Diencephalon (tissue), 1 donor: ENCODE measurements around the gene OPRL1. TPM values are rescaled to one million over a fixed set of nuclear protein-coding genes. Genes with fewer than 3 reads are reported as not detected.

Experiments
- small RNA-seq: library from RNA; depleted of rRNA; stranded (forward); fragments of <200 nt; gene quantifications from one replicate; pipeline ENCODE3, GENCODE V24; 2014
- total RNA-seq: library from RNA; depleted of rRNA; stranded (reverse); fragments of >200 nt; gene quantifications from one replicate; pipeline ENCODE4 v1.2.3, GENCODE V29; 2014

The OPRL1 gene
- 33.4 TPM for total RNA-seq

DNA sequence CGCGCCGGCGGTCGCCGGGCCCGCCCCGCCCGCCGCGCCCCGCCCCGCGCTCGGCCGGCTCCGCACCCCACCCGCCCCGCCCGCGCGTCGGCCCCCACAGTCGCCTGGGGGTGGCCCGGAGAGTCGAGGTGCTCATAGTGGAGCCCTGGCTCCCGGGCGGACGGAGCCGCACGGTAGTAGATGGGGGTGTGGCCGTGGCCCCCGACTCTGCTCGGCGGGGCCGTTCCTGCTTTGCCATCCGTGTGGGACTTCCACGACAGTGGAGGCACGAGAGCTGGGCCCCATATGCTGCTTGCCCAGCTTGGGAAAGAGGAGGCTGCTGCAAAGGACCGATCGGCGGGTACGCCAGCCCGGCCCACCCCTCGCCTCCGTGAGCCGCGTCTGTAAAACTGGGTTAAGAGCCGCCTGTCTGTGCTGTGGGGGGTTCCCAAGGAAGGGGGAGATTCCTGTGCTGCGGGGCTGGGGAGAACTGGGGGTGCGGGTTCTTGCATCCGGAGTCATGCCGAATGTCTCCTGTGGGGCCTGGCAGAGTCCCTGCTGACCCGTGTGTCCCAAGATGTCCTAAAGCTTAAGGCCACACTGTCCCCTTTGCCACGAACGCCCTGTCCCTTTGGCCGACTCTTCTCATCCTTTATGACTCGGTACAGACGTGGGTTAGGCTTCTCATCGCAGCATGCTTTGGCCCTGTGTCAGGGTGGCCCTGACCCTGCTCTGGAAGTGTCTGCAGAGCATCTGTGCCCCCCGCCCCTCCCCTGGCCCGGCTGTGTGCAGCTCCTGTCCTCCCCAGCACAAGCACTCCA is at the start of gene OPRL1:
TSS of gene OPRL1 (plus strand) at position 70 of the 800 bp plus-strand sequence. CDS start 12,639 bp downstream, outside the sequence.

DNA sequence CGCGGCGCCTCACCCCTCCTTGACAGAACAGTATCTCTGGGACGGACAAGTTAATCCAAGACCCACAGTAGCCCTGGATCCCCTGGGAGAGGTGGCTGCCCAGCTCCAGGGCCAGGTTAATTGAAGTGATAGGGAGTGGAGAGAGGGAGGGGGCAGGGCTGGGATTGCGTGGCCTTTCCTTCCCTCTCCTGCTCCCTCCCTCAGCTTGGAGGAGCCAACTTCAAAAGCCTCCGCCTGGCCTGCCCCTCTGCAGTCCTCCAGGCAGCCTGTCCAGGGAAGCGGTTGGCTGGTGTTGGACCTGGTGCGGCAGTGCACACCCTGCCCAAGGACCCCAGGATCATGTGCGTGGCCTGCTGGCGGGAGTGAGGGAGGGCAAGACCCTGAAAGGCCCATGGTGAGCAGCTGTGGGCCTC is 43.9 kb upstream of the OPRL1 start, which contains the start of gene C20orf204:
TSS of gene C20orf204 (plus strand) at position 250 of the 413 bp plus-strand sequence. CDS start at position 392, 142 bp downstream.

DNA sequence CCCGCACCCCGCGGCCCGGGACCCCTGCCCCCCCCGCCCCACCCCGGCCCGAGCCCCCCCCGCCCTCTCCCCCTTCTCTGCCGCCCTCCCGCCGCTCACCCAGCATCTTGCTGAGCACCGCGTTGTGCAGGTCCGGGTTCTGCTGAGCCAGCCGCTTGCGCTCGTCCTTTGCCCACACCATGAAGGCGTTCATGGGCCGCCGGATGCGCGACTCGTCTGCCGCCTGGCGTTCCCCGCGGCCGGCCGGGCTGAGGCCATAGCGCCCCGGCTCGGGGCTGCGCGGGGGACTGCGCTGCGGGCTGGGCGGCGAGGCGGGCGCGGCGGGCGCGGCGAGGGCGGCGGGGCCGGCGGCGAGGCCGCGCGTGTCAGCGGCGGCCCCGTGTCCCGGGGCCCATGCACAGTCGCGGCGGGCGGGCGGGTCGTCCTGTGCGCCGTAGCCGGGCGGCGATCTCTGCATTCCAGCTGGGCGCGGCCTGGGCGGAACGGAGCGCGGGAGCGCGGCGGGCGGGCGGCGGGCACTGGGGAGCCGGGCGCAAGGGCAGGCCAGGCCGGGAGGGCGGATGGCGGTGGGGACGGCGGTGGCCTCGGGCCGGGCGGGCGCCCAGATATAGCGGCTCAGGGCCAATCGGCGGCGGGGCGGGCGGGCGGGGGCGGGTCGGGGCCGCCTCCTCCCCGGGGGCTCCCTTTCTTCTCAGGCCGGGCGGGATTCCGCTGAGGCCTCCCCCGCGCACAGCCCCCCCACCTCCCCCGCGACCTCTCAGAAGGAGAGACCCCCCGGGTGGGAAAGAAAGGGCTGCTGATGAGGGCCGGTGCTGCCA is 30.6 kb upstream of the OPRL1 start, which contains the start of gene SOX18:
TSS of gene SOX18 (minus strand) at position 580 of the 818 bp plus-strand sequence. CDS start at position 457, 123 bp downstream.

DNA sequence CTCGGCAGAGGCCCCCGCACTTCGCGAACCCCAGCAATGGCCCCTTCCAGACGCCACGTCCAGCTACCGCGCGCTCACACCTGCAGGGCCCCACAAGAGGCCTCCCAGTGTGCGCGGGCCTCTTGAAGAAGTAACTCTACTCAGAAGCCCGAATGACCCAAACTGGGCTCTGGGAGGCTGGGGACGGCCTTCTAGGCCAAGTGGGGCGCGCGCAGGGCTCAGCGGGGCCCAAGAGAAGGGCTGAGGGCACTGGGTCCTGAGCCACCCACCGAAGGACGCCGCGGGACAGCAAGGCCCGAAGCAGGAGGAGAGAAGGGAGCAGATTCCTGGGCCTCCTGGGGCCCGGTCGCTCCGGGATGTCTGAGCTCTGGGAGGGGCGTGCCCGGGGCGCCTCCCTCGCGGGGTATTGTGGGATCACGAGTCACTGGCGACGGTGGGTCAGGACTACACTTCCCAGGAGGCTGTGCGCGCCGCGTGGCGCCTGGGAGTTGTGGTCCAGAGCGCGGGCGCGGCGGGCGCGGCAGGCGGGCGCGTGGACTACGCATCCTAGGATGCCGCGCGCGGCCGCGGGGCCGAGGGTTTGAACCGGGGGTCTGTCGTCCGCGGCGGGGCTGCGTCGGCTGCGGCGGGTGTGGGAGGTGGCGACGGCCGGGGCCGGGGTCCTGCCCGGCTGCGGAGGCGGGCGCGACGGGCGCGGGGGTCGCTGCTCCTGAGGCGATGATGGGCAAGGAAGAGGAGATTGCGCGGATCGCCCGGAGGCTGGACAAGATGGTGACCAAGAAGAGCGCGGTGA is 17.1 kb upstream of the OPRL1 start, which contains the start of gene TCEA2:
TSS of gene TCEA2 (plus strand) at position 603 of the 793 bp plus-strand sequence. CDS start at position 718, 115 bp downstream.

DNA sequence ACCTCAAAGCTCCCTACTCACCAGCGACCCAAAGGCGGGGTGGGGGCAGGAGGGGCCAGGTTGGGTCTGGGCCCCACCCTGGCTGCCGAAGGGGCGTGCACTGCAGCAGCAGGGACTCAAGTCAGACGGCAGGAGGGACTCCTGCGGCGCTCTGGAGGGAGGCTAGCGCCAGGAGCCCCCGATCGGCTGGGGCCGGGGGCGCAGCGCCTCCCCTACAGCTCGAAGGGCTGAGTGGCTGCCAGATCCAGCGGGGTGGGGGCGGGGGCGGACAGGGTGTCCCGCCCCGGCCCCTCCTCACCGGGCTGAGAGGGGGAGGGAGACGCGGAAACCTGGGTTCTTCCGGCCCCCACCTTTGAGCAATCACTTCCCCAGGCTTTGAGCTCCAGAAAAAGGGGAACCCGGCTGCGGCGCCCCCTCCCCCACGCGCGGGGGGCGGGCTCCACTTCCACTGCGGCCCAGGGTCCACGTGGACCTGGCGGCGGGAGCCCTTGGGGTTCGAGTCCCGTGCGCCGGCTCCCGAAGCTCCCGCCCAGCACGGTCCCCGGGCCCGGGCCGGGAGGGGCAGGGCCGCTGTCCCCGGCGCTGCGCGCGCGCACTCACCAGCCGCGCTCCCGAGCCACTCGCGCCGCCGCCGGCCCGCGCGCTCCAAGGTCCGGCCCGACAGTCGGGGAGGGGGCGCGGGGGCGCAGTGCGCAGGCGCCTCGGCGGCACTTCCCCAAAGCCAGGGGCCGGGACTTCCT is 439 bp upstream of the OPRL1 start, which contains the start of gene RGS19:
TSS of gene RGS19 (minus strand) at position 246 of the 740 bp plus-strand sequence. CDS start 2,632 bp downstream, outside the sequence.

DNA sequence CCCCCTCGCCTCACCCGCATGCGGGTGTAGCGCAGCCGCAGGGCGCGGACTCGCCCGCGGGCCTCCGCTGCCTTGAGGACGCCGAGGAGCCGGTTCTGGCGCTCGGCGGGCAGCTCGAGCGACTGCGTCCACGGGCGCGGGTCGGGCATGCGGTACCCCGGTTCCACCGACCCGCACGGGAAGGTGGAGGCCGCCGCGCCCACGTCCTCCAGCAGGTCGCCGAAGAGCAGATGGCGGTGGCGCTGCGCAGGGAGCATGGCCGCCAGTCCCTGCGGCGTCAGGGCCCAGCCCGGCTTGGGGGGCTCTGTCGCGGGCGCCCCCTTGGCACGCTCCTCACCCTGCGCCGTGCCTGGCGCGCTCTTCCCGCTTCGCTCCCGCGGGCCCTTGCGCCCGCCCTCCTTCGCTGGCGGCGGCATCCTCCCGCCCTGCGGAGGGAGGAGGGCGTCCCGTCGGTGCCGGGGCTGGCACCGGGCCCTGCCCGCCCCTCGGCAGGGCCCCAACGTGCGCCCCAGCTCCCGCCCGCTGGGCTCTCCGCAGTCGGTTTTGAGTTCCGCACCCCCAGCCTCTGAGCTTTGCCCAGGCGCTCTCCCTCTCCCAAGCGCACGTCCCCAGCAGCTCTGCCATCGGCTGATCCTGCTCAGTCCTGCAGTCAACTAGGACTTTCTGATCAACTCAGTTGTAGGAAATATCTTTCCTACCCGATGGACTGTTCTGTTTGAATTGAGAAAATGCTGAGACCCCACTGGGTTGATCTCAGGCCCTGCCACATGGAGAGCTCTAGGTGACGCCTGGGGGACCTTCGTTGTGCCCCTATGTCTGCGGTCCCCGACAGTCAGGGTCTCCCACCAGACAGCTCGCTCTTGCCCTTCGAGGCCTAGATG is 4.2 kb downstream of the OPRL1 start, which contains the start of gene LKAAEAR1:
TSS of gene LKAAEAR1 (minus strand) at position 595 of the 881 bp plus-strand sequence. CDS start at position 416, 179 bp downstream.

DNA sequence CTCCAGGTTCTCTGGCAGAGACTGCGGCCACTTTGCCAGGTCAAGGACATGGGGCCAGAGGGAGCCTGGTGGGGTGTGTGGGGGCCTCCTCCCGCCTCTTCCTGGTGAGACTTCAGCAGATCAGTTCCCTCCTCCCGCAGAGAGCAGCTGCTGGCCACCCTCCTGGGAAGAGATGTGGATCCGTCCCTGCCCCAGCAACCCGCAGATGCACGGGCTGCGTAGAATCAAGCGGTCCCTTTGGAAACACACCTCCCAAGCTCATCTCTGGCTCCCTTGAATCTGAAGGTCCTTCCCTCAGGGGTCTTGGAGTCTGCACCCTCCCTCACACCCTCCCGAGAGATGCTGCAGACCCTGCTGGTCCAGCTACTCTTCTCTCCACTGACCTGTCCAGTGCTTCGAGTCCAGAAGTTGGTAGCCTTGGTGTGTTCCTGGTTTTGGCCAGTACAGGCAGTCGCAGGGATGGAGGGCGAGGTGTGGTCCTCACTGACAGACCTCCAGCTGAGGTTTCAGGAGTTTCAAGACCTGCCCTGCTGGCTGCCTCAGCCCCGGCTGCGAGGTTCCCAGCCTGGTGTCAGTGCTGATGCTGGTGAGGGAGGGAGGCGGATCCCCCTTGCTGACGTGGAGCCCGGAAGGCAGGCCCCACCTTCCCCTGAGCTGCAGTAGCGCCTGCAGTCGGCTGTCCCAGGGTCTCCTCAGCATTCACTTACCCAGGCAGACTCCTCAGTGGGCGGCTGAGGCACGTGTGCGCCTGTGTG is 27.3 kb downstream of the OPRL1 start, which contains the start of gene NPBWR2:
TSS of gene NPBWR2 (minus strand) at position 585 of the 755 bp plus-strand sequence. CDS start 734 bp downstream, outside the sequence.

Small RNA genes within 50 kb of the gene (small RNA-seq; reads per million reads assigned to genes)
- not detected for gene AL355803.1
- not detected for gene MIR6813

Other genes with a start within 250 kb of the OPRL1 start
- 20.3 TPM for gene ZBTB46, start 248.8 kb upstream of the OPRL1 start, total RNA-seq
- not detected for gene ABHD16B, start 218.6 kb upstream of the OPRL1 start, total RNA-seq
- 30.0 TPM for gene TPD52L2, start 214.8 kb upstream of the OPRL1 start, total RNA-seq
- gene DNAJC5, start 185.0 kb upstream of the OPRL1 start, total RNA-seq, result 122 TPM
- gene UCKL1, start 123.7 kb upstream of the OPRL1 start, total RNA-seq, result 17.8 TPM
- gene ZNF512B, start 110.2 kb upstream of the OPRL1 start, total RNA-seq, result 18.0 TPM
- 10.4 TPM for gene SAMD10, start 100.4 kb upstream of the OPRL1 start, total RNA-seq
- gene PRPF6, start 99.0 kb upstream of the OPRL1 start, total RNA-seq, result 59.7 TPM
- gene C20orf204, start 43.9 kb upstream of the OPRL1 start, total RNA-seq, result 3.7 TPM
- 1.6 TPM for gene SOX18, start 30.4 kb upstream of the OPRL1 start, total RNA-seq
- 42.0 TPM for gene TCEA2, start 16.9 kb upstream of the OPRL1 start, total RNA-seq
- gene RGS19, start 564 bp upstream of the OPRL1 start, total RNA-seq, result 12.9 TPM
- gene LKAAEAR1, start 4.3 kb downstream of the OPRL1 start, total RNA-seq, result 2.1 TPM
- not detected for gene NPBWR2, start 27.5 kb downstream of the OPRL1 start, total RNA-seq
- 11.3 TPM for gene MYT1, start 84.4 kb downstream of the OPRL1 start, total RNA-seq
- 90.9 TPM for gene PCMTD2, start 175.7 kb downstream of the OPRL1 start, total RNA-seq